NCI-H146 treated with DMSO at 0.1 percent for 48 hours (cell line): Measurements from ENCODE around the gene RNF8.
A peak's percentile ranks its signal among the peaks of the same experiment; 100 is the strongest.
"Not testable (repeated sequence)": the region's sequence is repeated elsewhere in the genome, so short reads cannot be mapped to it uniquely, and the experiment has no call there.

Source experiments
- DNase-seq: peaks from one replicate; lab custom pipeline; 2025; ENCODE audit not compliant: unreplicated experiment; lab: John Stamatoyannopoulos, UW

Gene RNF8

GRCh38 chr6:37321101-37321500 is 32.7 kb upstream of the RNF8 start:
- DNase-seq: no peak

GRCh38 chr6:37321516-37322415 is 32.0 kb upstream of the RNF8 start:
- no peak for DNase-seq

- DNase-seq: no peak
Measured at GRCh38 chr6:37323580-37323979, 30.2 kb upstream of the RNF8 start.

- no peak for DNase-seq
Measured at GRCh38 chr6:37324131-37325033, 29.4 kb upstream of the RNF8 start.

- DNase-seq: not testable (repeated sequence)
Measured at GRCh38 chr6:37330345-37330744, 23.4 kb upstream of the RNF8 start.

GRCh38 chr6:37331047-37331446 is 22.7 kb upstream of the RNF8 start:
- no peak for DNase-seq

GRCh38 chr6:37332894-37333293 is 20.9 kb upstream of the RNF8 start:
- DNase-seq: no peak

- no peak for DNase-seq
Measured at GRCh38 chr6:37334047-37334446, 19.7 kb upstream of the RNF8 start.

- DNase-seq: not testable (repeated sequence)
Measured at GRCh38 chr6:37338317-37338716, 15.5 kb upstream of the RNF8 start.

- DNase-seq: no peak
Measured at GRCh38 chr6:37338745-37339255, 15.0 kb upstream of the RNF8 start.

GRCh38 chr6:37339741-37340638 is 13.8 kb upstream of the RNF8 start:
- no peak for DNase-seq

GRCh38 chr6:37340639-37340943 is 13.2 kb upstream of the RNF8 start:
- DNase-seq: no peak

GRCh38 chr6:37343248-37343647 is 10.5 kb upstream of the RNF8 start:
- no peak for DNase-seq

- DNase-seq: no peak
Measured at GRCh38 chr6:37344308-37344707, 9.5 kb upstream of the RNF8 start.

- DNase-seq: not testable (repeated sequence)
Measured at GRCh38 chr6:37345804-37346203, 8.0 kb upstream of the RNF8 start.

GRCh38 chr6:37347177-37347576 is 6.6 kb upstream of the RNF8 start:
- DNase-seq: no peak

GRCh38 chr6:37347670-37348111 is 6.1 kb upstream of the RNF8 start:
- DNase-seq: no peak

GRCh38 chr6:37351027-37351426 is 2.8 kb upstream of the RNF8 start:
- no peak for DNase-seq

GRCh38 chr6:37352384-37352783 is 1.4 kb upstream of the RNF8 start:
- no peak for DNase-seq

GRCh38 chr6:37354526-37355384 is 972 bp downstream of the RNF8 start:
- peak; percentile 38 for DNase-seq
